Panc1 (cell line): Measurements from ENCODE around the gene ADGRB3.

ENCODE experiments used
- POLR2AphosphoS5 ChIP-seq: IDR thresholded peaks from 2 replicates; pipeline ENCODE4 v1.6.1; 2012; ENCODE audit warnings: mild to moderate bottlenecking, low read depth, low read length, moderate library complexity
- SIN3A ChIP-seq: IDR thresholded peaks from 2 replicates; pipeline ENCODE4 v1.6.1; 2012; ENCODE audit warnings: low read depth, mild to moderate bottlenecking, low read length, moderate library complexity, borderline replicate concordance; ENCODE audit not compliant: insufficient read depth
- TF ChIP-seq, protein P1 (sequence below): fragments of 450-650 bp; IDR thresholded peaks from 2 replicates; pipeline ENCODE4 v1.5.1; 2017; ENCODE audit warnings: mild to moderate bottlenecking

DNA sequence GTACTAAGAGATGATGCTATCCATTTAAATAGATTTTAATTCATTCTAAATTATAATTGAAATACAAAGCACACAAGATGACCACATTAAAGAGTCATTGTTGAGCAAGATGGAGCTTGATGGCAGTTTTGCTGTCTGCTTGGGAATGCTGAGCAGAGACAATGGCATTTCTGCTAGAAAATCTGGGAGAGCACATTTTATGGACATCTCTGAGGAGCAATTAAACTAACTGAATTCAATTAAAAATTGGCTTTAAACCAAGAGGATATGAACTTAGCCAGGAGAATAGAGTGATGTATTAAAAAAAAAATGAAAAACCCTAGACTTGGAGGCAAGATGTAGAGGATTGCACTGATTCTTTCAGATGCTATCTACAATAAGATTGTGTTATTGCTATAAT lies 19.1 kb upstream of the ADGRB3 start:
- TF ChIP-seq, protein P1, sequence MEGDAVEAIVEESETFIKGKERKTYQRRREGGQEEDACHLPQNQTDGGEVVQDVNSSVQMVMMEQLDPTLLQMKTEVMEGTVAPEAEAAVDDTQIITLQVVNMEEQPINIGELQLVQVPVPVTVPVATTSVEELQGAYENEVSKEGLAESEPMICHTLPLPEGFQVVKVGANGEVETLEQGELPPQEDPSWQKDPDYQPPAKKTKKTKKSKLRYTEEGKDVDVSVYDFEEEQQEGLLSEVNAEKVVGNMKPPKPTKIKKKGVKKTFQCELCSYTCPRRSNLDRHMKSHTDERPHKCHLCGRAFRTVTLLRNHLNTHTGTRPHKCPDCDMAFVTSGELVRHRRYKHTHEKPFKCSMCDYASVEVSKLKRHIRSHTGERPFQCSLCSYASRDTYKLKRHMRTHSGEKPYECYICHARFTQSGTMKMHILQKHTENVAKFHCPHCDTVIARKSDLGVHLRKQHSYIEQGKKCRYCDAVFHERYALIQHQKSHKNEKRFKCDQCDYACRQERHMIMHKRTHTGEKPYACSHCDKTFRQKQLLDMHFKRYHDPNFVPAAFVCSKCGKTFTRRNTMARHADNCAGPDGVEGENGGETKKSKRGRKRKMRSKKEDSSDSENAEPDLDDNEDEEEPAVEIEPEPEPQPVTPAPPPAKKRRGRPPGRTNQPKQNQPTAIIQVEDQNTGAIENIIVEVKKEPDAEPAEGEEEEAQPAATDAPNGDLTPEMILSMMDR, result no peak
- no peak for TF ChIP-seq POLR2AphosphoS5
- no peak for TF ChIP-seq SIN3A
